Measurements from ENCODE around the gene KMT2C. TPM values are rescaled to one million over a fixed set of nuclear protein-coding genes. Genes with fewer than 3 reads are reported as not detected.

Gene KMT2C
- total and polyA plus RNA-seq, 11 donors = 8.4 to 62.4 (median 42.2) TPM

DNA sequence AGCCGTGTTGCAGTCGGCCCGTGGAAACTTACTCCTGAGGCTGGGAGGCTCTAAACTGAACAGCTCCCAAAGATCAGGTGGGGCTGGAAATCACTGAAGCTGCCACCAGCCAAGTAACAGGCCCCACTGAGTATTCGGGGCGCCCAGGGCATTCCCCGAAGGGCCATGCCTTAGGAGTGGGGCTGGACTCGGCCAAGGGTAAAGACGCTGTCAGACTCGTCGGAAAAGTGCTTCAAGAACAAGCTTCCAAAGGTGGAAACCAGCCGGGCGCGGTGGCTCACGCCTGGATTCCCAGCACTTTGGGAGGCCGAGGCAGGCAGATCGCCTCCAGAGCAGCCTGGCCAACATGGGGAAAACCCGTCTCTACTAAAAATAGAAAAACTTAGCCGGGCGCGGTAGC lies 307.6 kb downstream of the KMT2C start:
- Histone ChIP-seq H3K4me1 (peaks cover 0 to 5% (median 0%) of the 10 kb centered on the region in 12 donors), H3K36me3 (peaks cover 0 to 86% (median 78%) of the 10 kb centered on the region in 9 donors), H3K27ac (no peak overlapping the region), H3K4me3 (no peak overlapping the region), H3K27me3 (no peaks in the 10 kb centered on the region), H3K9me3 (peaks cover 0 to 13% (median 0%) of the 10 kb centered on the region in 12 donors)
- DNase-seq (no peak), ATAC-seq (no peak)
- intact Hi-C loops (cut with DNase I) = no loop called here
- 96 to 98% (median 97%) methylated on average over 20 of the region's 20 CpGs for WGBS, 4 donors
- TF ChIP-seq, protein P1, sequence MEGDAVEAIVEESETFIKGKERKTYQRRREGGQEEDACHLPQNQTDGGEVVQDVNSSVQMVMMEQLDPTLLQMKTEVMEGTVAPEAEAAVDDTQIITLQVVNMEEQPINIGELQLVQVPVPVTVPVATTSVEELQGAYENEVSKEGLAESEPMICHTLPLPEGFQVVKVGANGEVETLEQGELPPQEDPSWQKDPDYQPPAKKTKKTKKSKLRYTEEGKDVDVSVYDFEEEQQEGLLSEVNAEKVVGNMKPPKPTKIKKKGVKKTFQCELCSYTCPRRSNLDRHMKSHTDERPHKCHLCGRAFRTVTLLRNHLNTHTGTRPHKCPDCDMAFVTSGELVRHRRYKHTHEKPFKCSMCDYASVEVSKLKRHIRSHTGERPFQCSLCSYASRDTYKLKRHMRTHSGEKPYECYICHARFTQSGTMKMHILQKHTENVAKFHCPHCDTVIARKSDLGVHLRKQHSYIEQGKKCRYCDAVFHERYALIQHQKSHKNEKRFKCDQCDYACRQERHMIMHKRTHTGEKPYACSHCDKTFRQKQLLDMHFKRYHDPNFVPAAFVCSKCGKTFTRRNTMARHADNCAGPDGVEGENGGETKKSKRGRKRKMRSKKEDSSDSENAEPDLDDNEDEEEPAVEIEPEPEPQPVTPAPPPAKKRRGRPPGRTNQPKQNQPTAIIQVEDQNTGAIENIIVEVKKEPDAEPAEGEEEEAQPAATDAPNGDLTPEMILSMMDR (IDR thresholded peaks at IDR 0.05) = no peak
- TF ChIP-seq POLR2A (IDR thresholded peaks at IDR 0.05) = no peak

DNA sequence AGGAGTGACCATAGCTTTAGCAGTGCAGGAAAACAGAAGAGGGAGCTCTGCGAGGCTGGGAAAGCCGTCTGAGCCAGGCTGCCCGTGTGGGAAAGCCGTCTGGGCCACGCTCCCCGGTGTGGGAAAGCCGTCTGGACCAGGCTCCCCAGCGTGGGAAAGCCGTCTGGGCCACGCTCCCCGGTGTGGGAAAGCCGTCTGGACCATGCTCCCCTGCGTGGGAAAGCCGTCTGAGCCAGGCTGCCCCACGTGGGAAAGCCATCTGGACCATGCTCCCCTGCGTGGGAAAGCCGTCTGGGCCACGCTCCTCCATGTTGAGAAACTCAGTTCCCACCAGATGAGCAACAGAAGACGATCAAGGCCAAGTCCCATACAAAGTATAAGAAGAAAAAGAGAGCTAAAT lies 308.6 kb downstream of the KMT2C start:
- WGBS, 4 donors = 92 to 95% (median 95%) methylated on average over 19 of the region's 19 CpGs
- TF ChIP-seq, protein P1 (IDR thresholded peaks at IDR 0.05) = no peak
- no peak for TF ChIP-seq POLR2A (IDR thresholded peaks at IDR 0.05)
- H3K36me3 ChIP-seq = peaks cover 0 to 88% (median 78%) of the 10 kb centered on the region in 9 donors

DNA sequence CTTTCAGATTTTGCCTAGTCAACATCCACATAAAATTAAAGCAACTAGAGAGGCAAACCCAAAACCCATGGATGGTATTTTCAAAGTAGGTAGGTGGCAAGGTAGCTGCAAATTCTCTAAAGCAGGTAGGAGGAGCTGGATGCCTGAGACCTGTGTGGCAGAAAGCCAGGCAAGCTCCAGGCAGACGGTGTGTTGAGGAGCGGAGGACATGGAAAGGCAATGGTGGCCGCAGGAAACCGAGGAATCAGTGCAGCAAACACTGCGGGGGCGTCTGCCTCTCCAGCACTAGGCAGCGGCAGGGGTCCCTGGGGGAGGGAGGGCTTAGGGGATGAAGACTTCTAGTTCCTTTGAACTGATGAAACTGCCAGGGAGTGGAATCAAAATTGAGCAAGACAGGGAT lies 309.1 kb downstream of the KMT2C start:
- Histone ChIP-seq H3K27me3 (no peaks in the 10 kb centered on the region), H3K9me3 (peaks cover 0 to 13% (median 0%) of the 10 kb centered on the region in 12 donors), H3K4me1 (no peaks in the 10 kb centered on the region), H3K4me3 (no peak overlapping the region), H3K36me3 (peaks cover 0 to 88% (median 78%) of the 10 kb centered on the region in 9 donors), H3K27ac (no peak overlapping the region)
- no peak for ATAC-seq
- TF ChIP-seq, protein P1 (IDR thresholded peaks at IDR 0.05) = no peak
- TF ChIP-seq POLR2A (IDR thresholded peaks at IDR 0.05) = no peak
- intact Hi-C loops (cut with DNase I) = no loop called here
- DNase-seq = no peak
- 84 to 91% (median 89%) methylated on average over 7 of the region's 7 CpGs for WGBS, 4 donors

More for the DNA sequence above, 308.6 kb downstream of the KMT2C start:
- H3K27ac ChIP-seq = no peak overlapping the region
- no peak overlapping the region for H3K4me3 ChIP-seq
- peaks cover 0 to 13% (median 0%) of the 10 kb centered on the region in 12 donors for H3K9me3 ChIP-seq
- DNase-seq (no peak), ATAC-seq (no peak)
- H3K4me1 ChIP-seq = no peaks in the 10 kb centered on the region
- H3K27me3 ChIP-seq = no peaks in the 10 kb centered on the region
- intact Hi-C loops (cut with DNase I) = no loop called here

DNA sequence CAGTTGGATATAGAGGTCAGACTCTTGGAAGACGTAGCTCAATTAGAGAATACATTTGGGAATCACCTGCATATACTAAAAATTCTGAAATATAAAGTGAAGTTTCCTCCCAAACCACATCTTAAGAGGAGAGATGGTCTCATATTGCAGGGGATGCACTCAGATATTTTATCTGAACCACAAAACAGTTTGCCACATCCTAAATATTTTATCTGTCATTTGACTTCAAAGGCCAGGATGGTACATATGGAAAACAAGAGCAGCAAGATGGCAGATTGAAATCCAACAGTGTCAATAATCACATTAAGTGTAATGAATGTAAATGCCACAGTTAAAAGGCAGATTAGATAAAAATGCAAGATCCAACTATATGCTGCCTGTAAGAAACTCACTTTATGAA lies 313.3 kb downstream of the KMT2C start:
- Histone ChIP-seq H3K27ac (no peak overlapping the region), H3K36me3 (peaks cover 0 to 93% (median 82%) of the 10 kb centered on the region in 9 donors), H3K4me1 (no peaks in the 10 kb centered on the region), H3K4me3 (no peak overlapping the region), H3K27me3 (no peaks in the 10 kb centered on the region), H3K9me3 (peaks cover 0 to 13% (median 0%) of the 10 kb centered on the region in 12 donors)
- ATAC-seq (no peak), DNase-seq (no peak)
- intact Hi-C loops (cut with DNase I) = no loop called here
- TF ChIP-seq, protein P1 (IDR thresholded peaks at IDR 0.05) = no peak
- TF ChIP-seq POLR2A (IDR thresholded peaks at IDR 0.05) = no peak
- 97 to 100% (median 100%) methylated on average over 1 of the region's 1 CpG for WGBS, 4 donors
